NB4 (cell line): ENCODE data around the gene ZNF664.

Experiments used
- CTCF ChIP-seq: IDR thresholded peaks from one replicate; pipeline ENCODE4 v1.5.1; 2012; ENCODE audit warnings: low read depth, low read length
- MAX ChIP-seq: IDR thresholded peaks from 2 replicates; pipeline ENCODE4 v1.6.1; 2011; ENCODE audit warnings: low read depth, low read length
- POLR2A ChIP-seq: IDR thresholded peaks from 2 replicates; pipeline ENCODE4 v1.6.1; 2011; ENCODE audit warnings: mild to moderate bottlenecking; ENCODE audit not compliant: insufficient read length; ENCODE audit errors: extremely low read depth

- TF ChIP-seq POLR2A, result no peak
- no peak for TF ChIP-seq MAX
- TF ChIP-seq CTCF, result no peak
These were observed 52.6 kb downstream of the ZNF664 start for GRCh38 chr12:124025661-124026060.
